ENCODE results near the gene ERVV-1.

Gene ERVV-1

DNA sequence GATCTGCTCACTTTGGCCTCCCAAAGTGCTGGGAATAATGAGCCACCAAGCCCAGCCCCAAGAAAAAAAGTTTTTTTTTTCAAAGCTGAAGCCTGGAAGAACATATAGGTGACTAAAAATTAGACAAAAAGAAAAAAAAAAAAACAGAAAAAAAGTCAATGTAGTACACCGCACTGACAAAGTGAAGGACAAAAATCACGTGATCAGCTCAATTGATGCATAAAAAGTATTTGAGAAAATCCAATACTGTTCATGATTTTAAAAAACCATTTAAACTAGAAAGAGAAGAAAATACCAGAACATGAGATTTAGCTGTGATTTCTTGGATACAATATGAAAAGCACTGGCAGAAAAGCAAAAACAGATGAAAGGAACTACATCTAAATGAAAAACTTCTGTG, 20.3 kb downstream of the ERVV-1 start:
- no peak for DNase-seq

GRCh38 chr19:53034948-53035675, 21.4 kb downstream of the ERVV-1 start:
- DNase-seq = no peak

- DNase-seq = no peak
Observed at GRCh38 chr19:53037101-53038097, 23.7 kb downstream of the ERVV-1 start.

DNA sequence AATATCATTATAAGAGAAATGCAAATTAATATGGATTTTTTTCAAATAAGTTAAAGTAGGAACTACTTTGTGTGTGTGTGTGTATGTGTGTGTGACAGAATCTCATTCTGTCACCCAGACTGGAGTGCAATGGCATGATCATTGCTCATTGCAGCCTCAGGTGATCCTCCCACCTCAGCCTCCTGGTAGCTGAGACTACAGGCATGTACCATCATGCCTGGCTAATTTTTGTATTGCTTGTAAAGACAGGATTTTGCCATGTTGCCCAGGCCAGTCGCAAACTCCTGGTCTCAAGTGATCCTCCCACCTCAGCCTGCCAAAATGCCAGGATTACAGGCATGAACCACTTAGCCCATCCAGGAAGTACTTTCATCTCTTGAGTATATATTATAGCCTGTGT, 27.6 kb downstream of the ERVV-1 start:
- no peak for DNase-seq

GRCh38 chr19:53045536-53045935, 31.8 kb downstream of the ERVV-1 start:
- DNase-seq = no peak

DNA sequence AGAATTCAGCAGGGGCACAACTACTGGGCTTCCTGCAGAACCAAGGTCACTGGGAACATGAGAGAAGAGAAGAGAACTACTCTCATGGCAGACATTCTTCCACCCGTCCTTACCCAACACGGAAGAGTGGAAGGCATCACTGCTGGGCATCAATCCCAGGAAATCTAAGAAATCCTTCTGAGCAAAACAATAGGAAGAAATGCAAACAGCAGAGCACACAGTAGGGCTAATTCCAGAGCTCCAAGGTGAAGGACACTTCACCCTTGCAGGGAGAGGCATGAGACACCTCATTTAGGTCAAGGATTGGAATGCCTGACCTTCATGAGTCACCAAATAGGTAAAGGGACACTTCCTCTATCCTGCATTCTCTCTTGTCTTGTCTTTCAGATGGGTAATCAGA, 33.7 kb downstream of the ERVV-1 start:
- DNase-seq = no peak

DNA sequence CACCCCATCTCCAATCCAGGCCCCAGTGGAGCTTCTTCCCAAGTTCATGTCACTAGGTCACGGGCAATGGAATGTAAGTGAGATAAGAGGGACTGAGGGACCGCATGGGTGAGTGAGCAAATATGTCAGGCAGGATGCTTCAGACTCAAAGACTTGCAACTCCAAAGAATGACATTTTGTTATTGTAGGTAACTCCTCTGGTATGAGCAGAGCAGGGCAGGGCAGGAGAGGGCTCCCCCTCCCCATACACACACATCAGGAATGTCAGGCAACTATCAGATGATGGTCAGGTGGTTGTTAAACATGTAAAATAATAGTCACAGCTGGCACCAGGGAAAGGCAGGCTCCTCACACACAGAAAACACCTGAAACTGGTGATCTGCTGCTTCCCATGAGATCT, 41.4 kb downstream of the ERVV-1 start:
- DNase-seq = no peak

DNA sequence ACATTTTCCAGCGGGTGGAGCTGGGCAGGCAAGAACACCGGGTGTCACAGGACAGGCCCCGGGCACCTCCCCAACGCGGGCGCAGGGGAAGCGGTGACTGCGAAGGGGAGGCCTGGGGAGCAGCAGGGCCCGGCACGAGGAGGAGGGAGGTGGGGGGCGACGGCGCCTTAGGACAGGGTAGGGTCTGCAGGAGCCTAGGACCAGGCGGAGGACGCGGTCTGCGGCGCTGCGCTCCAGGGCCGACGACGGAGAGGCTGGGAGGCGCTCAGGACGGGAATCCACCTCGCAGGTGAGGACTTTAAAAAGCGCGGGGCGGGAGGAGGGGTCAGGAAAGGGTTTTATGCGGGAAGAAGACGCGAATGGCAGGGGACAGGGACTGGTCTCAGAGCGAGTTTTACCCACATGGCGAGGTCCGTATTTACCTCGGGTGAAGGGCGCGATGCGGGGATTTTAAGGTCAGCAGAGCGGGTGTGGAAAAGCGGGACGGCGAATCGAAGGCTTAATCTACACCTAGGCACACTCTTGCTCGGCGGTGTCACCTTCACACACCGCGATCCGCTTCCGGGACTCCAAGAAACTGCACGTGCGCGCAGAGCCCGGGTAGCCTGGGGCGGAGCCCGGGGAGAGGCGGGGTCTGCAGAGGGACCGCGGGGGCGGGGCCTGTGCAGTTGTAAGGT, 44.3 kb downstream of the ERVV-1 start:
- no peak for DNase-seq
